GM18907 (cell line): ENCODE measurements around the gene NMT1.

Source experiments
- ATAC-seq: cut with Tn5 transposase; IDR thresholded peaks from one replicate; pipeline ENCODE4 v1.9.1; 2021; ENCODE audit warnings: mild to moderate bottlenecking, moderate library complexity; ENCODE audit not compliant: unreplicated experiment

Gene NMT1

GRCh38 chr17:45132572-45133463 lies 71.7 kb downstream of the NMT1 start:
- ATAC-seq, result no peak

- ATAC-seq, result peak; percentile 74
Observed at GRCh38 chr17:45135192-45135977, 74.3 kb downstream of the NMT1 start, which contains the start of gene ACBD4. Gene ACBD4, plus strand, starts transcription at chr17:45135687. Its CDS starts 458 bp downstream, at chr17:45136145.

GRCh38 chr17:45135978-45136791 lies 75.1 kb downstream of the NMT1 start:
- no peak for ATAC-seq

- ATAC-seq, result no peak
Observed at GRCh38 chr17:45136846-45137560, 75.9 kb downstream of the NMT1 start.

- no peak for ATAC-seq
Observed at GRCh38 chr17:45137561-45138305, 76.6 kb downstream of the NMT1 start.

- ATAC-seq, result no peak
Observed at GRCh38 chr17:45138911-45139532, 77.9 kb downstream of the NMT1 start.

- no peak for ATAC-seq
Observed at GRCh38 chr17:45139533-45139920, 78.4 kb downstream of the NMT1 start.

- no peak for ATAC-seq
Observed at GRCh38 chr17:45143094-45143670, 82.1 kb downstream of the NMT1 start.

- ATAC-seq, result no peak
Observed at GRCh38 chr17:45143767-45144198, 82.7 kb downstream of the NMT1 start.

- no peak for ATAC-seq
Observed at GRCh38 chr17:45144199-45145034, 83.3 kb downstream of the NMT1 start.

- ATAC-seq, result no peak
Observed at GRCh38 chr17:45145035-45145389, 83.9 kb downstream of the NMT1 start.

GRCh38 chr17:45146166-45146565 lies 85.0 kb downstream of the NMT1 start:
- ATAC-seq, result no peak

GRCh38 chr17:45146592-45146889 lies 85.4 kb downstream of the NMT1 start:
- no peak for ATAC-seq

GRCh38 chr17:45146890-45147580 lies 85.9 kb downstream of the NMT1 start:
- peak; percentile 5 for ATAC-seq

- ATAC-seq, result peak; percentile 30
Observed at GRCh38 chr17:45147581-45148182, 86.6 kb downstream of the NMT1 start.

GRCh38 chr17:45148183-45149036 lies 87.3 kb downstream of the NMT1 start, which contains the start of gene HEXIM1:
Gene HEXIM1, plus strand, starts transcription at chr17:45148475. Its CDS starts 716 bp downstream, at chr17:45149191.
- ATAC-seq, result peak; percentile 63
